HG03521 (cell line): ENCODE results near the gene ABCC2.
"Not testable (repeated sequence)": the region's sequence is repeated elsewhere in the genome, so short reads cannot be mapped to it uniquely, and the experiment has no call there.

ENCODE experiments used
- ATAC-seq: cut with Tn5 transposase; IDR thresholded peaks from one replicate; pipeline ENCODE4 v1.9.1; 2021; ENCODE audit warnings: mild to moderate bottlenecking, moderate library complexity; ENCODE audit not compliant: unreplicated experiment

ABCC2 gene

GRCh38 chr10:99888622-99889021 is 106.2 kb downstream of the ABCC2 start:
- no peak for ATAC-seq

GRCh38 chr10:99894613-99895012 is 112.2 kb downstream of the ABCC2 start:
- no peak for ATAC-seq

GRCh38 chr10:99895066-99895465 is 112.6 kb downstream of the ABCC2 start:
- ATAC-seq: not testable (repeated sequence)

GRCh38 chr10:99895867-99896266 is 113.4 kb downstream of the ABCC2 start:
- no peak for ATAC-seq
